ENCODE data around the gene TRMT61A. TPM values are rescaled to one million over a fixed set of nuclear protein-coding genes. Genes with fewer than 3 reads are reported as not detected.

TRMT61A gene
- total RNA-seq, 1 experiment from 2014 or later: 15.5 TPM

DNA sequence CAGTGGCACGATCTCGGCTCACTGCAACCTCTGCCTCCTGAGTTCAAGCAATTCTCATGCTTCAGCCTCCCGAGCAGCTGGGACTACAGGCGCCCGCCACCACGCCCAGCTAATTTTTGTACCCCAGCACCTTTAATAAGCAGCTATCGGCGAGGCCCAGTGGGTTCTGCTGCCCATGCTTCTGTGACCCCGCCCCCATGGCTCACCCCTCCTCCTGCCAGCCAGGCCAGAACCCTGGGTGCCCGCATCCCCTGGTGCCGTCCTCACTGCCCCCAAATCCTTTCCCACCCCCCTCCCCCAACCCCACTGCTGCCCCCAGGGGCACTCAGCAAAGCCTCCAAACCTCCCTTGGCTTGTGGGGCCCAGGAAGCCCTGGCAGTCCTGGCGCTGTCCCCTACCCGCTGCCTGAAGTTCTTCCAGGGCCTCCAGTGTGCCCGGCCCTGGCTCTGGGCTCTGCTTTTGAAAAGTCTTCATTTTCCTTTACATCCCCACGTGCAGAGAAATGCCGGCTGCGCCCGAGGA is 19.0 kb downstream of the TRMT61A start (continued):
- TF ChIP-seq ZNF532 (CRISPR knock-in tag; IDR thresholded peaks at IDR 0.05; ENCODE audit: borderline replicate concordance): no peak
- TF ChIP-seq, protein P1, sequence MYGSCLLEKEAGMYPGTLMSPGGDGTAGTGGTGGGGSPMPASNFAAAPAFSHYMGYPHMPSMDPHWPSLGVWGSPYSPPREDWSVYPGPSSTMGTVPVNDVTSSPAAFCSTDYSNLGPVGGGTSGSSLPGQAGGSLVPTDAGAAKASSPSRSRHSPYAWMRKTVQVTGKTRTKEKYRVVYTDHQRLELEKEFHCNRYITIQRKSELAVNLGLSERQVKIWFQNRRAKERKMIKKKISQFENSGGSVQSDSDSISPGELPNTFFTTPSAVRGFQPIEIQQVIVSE (CRISPR knock-in tag; IDR thresholded peaks at IDR 0.05; ENCODE audit: borderline replicate concordance): no peak
- no peak for TF ChIP-seq TEAD4 (CRISPR knock-in tag; IDR thresholded peaks at IDR 0.05)
- TF ChIP-seq SMAD3 (CRISPR knock-in tag; IDR thresholded peaks at IDR 0.05; ENCODE audit: borderline replicate concordance): no peak
- TF ChIP-seq ZNF425 (CRISPR knock-in tag; conservative IDR thresholded peaks at IDR 0.05): no peak

DNA sequence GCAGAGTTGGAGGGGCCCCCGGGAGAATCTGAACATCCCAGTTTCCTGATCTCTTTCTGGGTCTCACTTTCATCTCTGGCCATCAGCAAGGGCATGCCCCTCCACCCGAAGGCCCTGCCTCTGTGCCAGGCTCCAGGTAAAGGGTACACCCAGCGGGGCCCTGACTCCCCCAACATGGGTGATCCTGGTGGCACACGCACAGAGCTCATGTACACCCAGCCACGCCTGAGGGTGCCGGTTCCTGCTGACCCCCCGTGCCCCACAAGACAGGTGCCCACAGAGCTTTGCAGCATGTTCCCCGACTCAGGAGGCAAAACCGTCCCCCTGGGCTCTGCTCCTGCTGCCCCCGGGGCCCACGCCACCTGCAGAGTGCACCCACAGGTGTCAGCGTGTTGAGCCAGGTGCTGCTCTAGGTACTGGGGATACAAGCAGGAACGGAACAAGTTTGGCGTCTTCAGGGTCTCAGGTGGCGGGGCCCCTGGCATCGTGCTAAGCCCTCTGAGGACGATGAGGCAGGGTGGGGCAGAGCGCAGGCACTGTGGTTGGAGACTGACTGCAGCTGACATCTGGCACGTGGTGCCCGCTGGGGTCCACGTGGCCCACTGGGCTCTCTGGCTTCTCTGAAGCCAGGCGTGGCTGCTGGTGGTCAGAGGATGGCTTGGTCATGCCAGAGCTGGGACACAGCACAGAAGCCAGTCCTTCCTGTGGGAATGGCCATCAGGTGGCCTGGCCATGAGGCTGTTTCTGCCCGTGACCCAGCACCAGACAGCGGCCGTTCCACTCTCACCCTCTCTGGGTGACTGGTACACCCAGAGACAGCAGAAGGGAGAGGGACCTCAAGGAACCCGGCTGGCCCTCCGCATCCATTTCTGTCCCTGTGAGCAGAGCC is 19.7 kb downstream of the TRMT61A start:
- CTCF ChIA-PET: interaction anchor here (1.1 to 21.0 kb wide), 4 partner anchors 13 to 43 kb away, joined by 3 to 455 read pairs (median 5); partner anchors contain the start of genes BAG5 and CKB
- no peak overlapping the region for H3K4me3 Mint-ChIP-seq
- no peaks in the 10 kb centered on the region for H3K36me3 Mint-ChIP-seq
- ATAC-seq: no peak
- no peaks in the 10 kb centered on the region for H3K27me3 Mint-ChIP-seq (ENCODE audit: low read depth)
- no peak for DNase-seq (ENCODE audit: low spot score)
- no peak for TF ChIP-seq ZNF396 (CRISPR knock-in tag; IDR thresholded peaks at IDR 0.05; ENCODE audit: borderline replicate concordance)
- TF ChIP-seq TEAD1 (CRISPR knock-in tag; IDR thresholded peaks at IDR 0.05): no peak
- TF ChIP-seq GABPB1 (CRISPR knock-in tag; IDR thresholded peaks at IDR 0.05): no peak
- TF ChIP-seq, protein P2, sequence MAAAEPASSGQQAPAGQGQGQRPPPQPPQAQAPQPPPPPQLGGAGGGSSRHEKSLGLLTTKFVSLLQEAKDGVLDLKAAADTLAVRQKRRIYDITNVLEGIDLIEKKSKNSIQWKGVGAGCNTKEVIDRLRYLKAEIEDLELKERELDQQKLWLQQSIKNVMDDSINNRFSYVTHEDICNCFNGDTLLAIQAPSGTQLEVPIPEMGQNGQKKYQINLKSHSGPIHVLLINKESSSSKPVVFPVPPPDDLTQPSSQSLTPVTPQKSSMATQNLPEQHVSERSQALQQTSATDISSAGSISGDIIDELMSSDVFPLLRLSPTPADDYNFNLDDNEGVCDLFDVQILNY (CRISPR knock-in tag; IDR thresholded peaks at IDR 0.05): no peak
- no peak for TF ChIP-seq RORB (CRISPR knock-in tag; IDR thresholded peaks at IDR 0.05)
- TF ChIP-seq SMAD4 (CRISPR knock-in tag; IDR thresholded peaks at IDR 0.05): no peak
- no peak for TF ChIP-seq MYBL2 (CRISPR knock-in tag; IDR thresholded peaks at IDR 0.05)
- no peak for TF ChIP-seq ZNF121 (CRISPR knock-in tag; IDR thresholded peaks at IDR 0.05)
- no peak for TF ChIP-seq ZNF425 (CRISPR knock-in tag; conservative IDR thresholded peaks at IDR 0.05)
- TF ChIP-seq ZNF671 (CRISPR knock-in tag; IDR thresholded peaks at IDR 0.05): no peak
- TF ChIP-seq FOXP1 (CRISPR knock-in tag; IDR thresholded peaks at IDR 0.05; ENCODE audit: borderline replicate concordance): no peak
- no peak for TF ChIP-seq MXD4 (CRISPR knock-in tag; IDR thresholded peaks at IDR 0.05; ENCODE audit: borderline replicate concordance)
- no peak for TF ChIP-seq SP1 (CRISPR knock-in tag; conservative IDR thresholded peaks at IDR 0.05)
- TF ChIP-seq, protein P3, sequence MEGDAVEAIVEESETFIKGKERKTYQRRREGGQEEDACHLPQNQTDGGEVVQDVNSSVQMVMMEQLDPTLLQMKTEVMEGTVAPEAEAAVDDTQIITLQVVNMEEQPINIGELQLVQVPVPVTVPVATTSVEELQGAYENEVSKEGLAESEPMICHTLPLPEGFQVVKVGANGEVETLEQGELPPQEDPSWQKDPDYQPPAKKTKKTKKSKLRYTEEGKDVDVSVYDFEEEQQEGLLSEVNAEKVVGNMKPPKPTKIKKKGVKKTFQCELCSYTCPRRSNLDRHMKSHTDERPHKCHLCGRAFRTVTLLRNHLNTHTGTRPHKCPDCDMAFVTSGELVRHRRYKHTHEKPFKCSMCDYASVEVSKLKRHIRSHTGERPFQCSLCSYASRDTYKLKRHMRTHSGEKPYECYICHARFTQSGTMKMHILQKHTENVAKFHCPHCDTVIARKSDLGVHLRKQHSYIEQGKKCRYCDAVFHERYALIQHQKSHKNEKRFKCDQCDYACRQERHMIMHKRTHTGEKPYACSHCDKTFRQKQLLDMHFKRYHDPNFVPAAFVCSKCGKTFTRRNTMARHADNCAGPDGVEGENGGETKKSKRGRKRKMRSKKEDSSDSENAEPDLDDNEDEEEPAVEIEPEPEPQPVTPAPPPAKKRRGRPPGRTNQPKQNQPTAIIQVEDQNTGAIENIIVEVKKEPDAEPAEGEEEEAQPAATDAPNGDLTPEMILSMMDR (IDR thresholded peaks at IDR 0.05): no peak
- no peak for TF ChIP-seq ELF4 (CRISPR knock-in tag; IDR thresholded peaks at IDR 0.05; ENCODE audit: low read depth)
- POLR2A ChIA-PET: no interaction called here
- H3K27ac Mint-ChIP-seq: no peak overlapping the region
- no peaks in the 10 kb centered on the region for H3K9me3 Mint-ChIP-seq
- peaks cover 5% of the 10 kb centered on the region; the same call in 1 of the 2 replicates for H3K4me1 Mint-ChIP-seq
